HepG2 (cell line): ENCODE results near the gene CNTN5. TPM values are rescaled to one million over a fixed set of nuclear protein-coding genes. Genes with fewer than 3 reads are reported as not detected.

ENCODE experiments used
- ATAC-seq: fragments of 200-7000 bp; cut with Tn5 transposase; 3 replicates; pipeline ENCODE4 v1.9.1; 2020; ENCODE audit warnings: mild to moderate bottlenecking, moderate library complexity
- BruUV-seq: library from RNA; stranded (reverse); fragments of 400-500 nt; replicated peaks from 2 replicates; lab custom pipeline; 2021; lab: Mats Ljungman, UMichigan
- CTCF ChIA-PET: fragments of 300-600 bp; formaldehyde crosslinking; extraction: SDS; loops from one replicate; lab custom pipeline; 2021; ENCODE audit warnings: low total read pairs, inconsistent platforms, low intra/inter-chr PET ratio; lab: Yijun Ruan, JAX
- POLR2A ChIA-PET: fragments of 350-600 bp; sonication (Branson Sonifier 250); formaldehyde crosslinking; loops from one replicate; lab custom pipeline; 2020; ENCODE audit warnings: antibody characterized with exemption, inconsistent platforms; lab: Yijun Ruan, JAX
- DNase-seq: peaks from one replicate; pipeline ENCODE4 v3.0.0-alpha.2; 2015; ENCODE audit warnings: low spot score
- FAIRE-seq: peaks from 3 replicates; lab custom pipeline; 2011; peaks lifted over from hg19 to GRCh38; lab: Jason Lieb, UNC
- H2AFZ ChIP-seq: one replicate; pipeline ENCODE4 v1.6.1; 2011; ENCODE audit warnings: low read length, inconsistent platforms
- H3K27ac ChIP-seq: fragments of 300-600 bp; 3 replicates; pipeline ENCODE4 v1.8.0; 2011; ENCODE audit warnings: mixed run types, mild to moderate bottlenecking, mixed read lengths, low read length, inconsistent platforms; ENCODE audit not compliant: insufficient read depth; ENCODE audit errors: extremely low read length
- H3K27me3 ChIP-seq, 2 experiments: fragments of 200-600 bp in 1 of 2; 2 replicates in 1 of 2; 3 replicates in 1 of 2; pipeline versions ENCODE4 v1.6.0 to v1.8.0; 2011; ENCODE audit warnings: low read length in 2 of 2, mild to moderate bottlenecking in 2 of 2, moderate library complexity in 2 of 2, inconsistent platforms in 1 of 2; ENCODE audit not compliant: insufficient read depth in 2 of 2, control insufficient read depth in 1 of 2
- H3K36me3 ChIP-seq, 2 experiments: fragments of 200-600 bp in 1 of 2; replicated peaks in 1 of 2; 2 replicates in 1 of 2; 3 replicates in 1 of 2; pipeline versions ENCODE4 v1.5.1 to v1.8.0; 2011; ENCODE audit warnings: low read length in 2 of 2, inconsistent platforms in 1 of 2; ENCODE audit not compliant: insufficient read depth in 2 of 2, control insufficient read depth in 1 of 2
- H3K4me1 ChIP-seq: 2 replicates; pipeline ENCODE4 v1.5.1; 2012; ENCODE audit warnings: low read length, inconsistent platforms; ENCODE audit not compliant: insufficient read depth
- H3K4me2 ChIP-seq: 2 replicates; pipeline ENCODE4 v1.6.0; 2011; ENCODE audit warnings: low read depth, low read length, inconsistent platforms
- H3K4me3 ChIP-seq, 3 experiments: fragments of 200-600 bp in 1 of 3; sonication (generic), shearing (Covaris generic) in 1 of 3; replicated peaks in 1 of 3; 2 replicates each; pipeline ENCODE4 v1.5.1; 2011 to 2016; ENCODE audit warnings: low read length in 3 of 3, inconsistent platforms in 2 of 3, low read depth in 2 of 3, mild to moderate bottlenecking in 2 of 3, control low read depth in 1 of 3, mixed read lengths in 1 of 3; ENCODE audit not compliant: insufficient read depth in 1 of 3
- H3K79me2 ChIP-seq: one replicate; pipeline ENCODE4 v1.6.1; 2011; ENCODE audit warnings: low read length, inconsistent platforms; ENCODE audit not compliant: insufficient read depth
- H3K9ac ChIP-seq: 2 replicates; pipeline ENCODE4 v1.6.0; 2011; ENCODE audit warnings: mild to moderate bottlenecking, low read depth, low read length, inconsistent platforms; ENCODE audit not compliant: insufficient read depth
- H3K9me3 ChIP-seq: 2 replicates; pipeline ENCODE4 v1.5.1; 2012; ENCODE audit warnings: mild to moderate bottlenecking, low read length
- H4K20me1 ChIP-seq: 2 replicates; pipeline ENCODE4 v1.6.0; 2011; ENCODE audit warnings: inconsistent platforms, mild to moderate bottlenecking, low read length, moderate library complexity; ENCODE audit not compliant: insufficient read depth
- FOSL2 ChIP-seq: sonication (generic); formaldehyde crosslinking; IDR thresholded peaks from 2 replicates; pipeline ENCODE4 v1.4.0; 2020; ENCODE audit warnings: missing genetic modification reagents
- FOXA3 ChIP-seq: IDR thresholded peaks from 2 replicates; pipeline ENCODE4 v1.6.1; 2016; ENCODE audit warnings: missing genetic modification reagents, missing compliant biosample characterization
- HBP1 ChIP-seq: IDR thresholded peaks from 2 replicates; pipeline ENCODE4 v1.6.1; 2016; ENCODE audit warnings: low read depth, control low read depth
- IKZF5 ChIP-seq: IDR thresholded peaks from 2 replicates; pipeline ENCODE4 v1.6.1; 2018; ENCODE audit warnings: missing genetic modification reagents, mild to moderate bottlenecking, missing compliant biosample characterization
- MYNN ChIP-seq: sonication (generic); formaldehyde crosslinking; IDR thresholded peaks from 2 replicates; pipeline ENCODE4 v1.4.0; 2020; ENCODE audit warnings: mild to moderate bottlenecking, low read depth, missing genetic modification reagents
- SP5 ChIP-seq: IDR thresholded peaks from 2 replicates; pipeline ENCODE4 v1.6.1; 2016; ENCODE audit warnings: low read depth, borderline replicate concordance
- ZNF496 ChIP-seq: sonication (generic); formaldehyde crosslinking; IDR thresholded peaks from 2 replicates; pipeline ENCODE4 v1.8.1; 2023; ENCODE audit warnings: mild to moderate bottlenecking, moderate library complexity, missing genetic modification reagents; ENCODE audit not compliant: insufficient replicate concordance
- WGBS: methylation state at CpG from one replicate; pipeline ENCODE4 v1.1.6; 2017; ENCODE audit warnings: low lambda C conversion rate; 5-methylcytosine and 5-hydroxymethylcytosine counted together
- in situ Hi-C: cut with HindIII; loops from 2 replicates; pipeline ENCODE4 v1.10.0; 2017; ENCODE audit warnings: low pct_unique_long_range_greater_than_20kb; ENCODE audit not compliant: extremely low pct_ligation_motif_present
- intact Hi-C: fragments of 100-400 bp; cut with micrococcal nuclease; formaldehyde crosslinking; loops from one replicate; pipeline ENCODE4 v1.10.0; 2022; ENCODE audit not compliant: unreplicated experiment
- polyA plus RNA-seq, 8 experiments: library from polyadenylated mRNA; depleted of rRNA in 3 of 8; stranded (reverse) in 7 of 8; unstranded in 1 of 8; fragments of >200 nt; fragmentation: Illumina TruSeq in 4 of 8; extraction: Trizol in 4 of 8; gene quantifications; 2 replicates each; pipeline versions ENCODE4 v1.2.1 to v1.2.3, GENCODE V29; 2011 to 2016; ENCODE audit warnings: low read depth in 4 of 8, missing spikeins in 1 of 8, mixed read lengths in 1 of 8; ENCODE audit not compliant: insufficient read depth in 1 of 8
- total RNA-seq, 5 experiments: library from RNA; depleted of rRNA; stranded (reverse); fragments of >200 nt; fragmentation: Illumina TruSeq; extraction: Trizol; gene quantifications; 2 replicates each; pipeline ENCODE4 v1.2.3, GENCODE V29; 2016; ENCODE audit warnings: low read depth in 1 of 5

CNTN5 gene
- total and polyA plus RNA-seq, 2 of the 13 experiments (the other 11 are each of a cell fraction or from before 2014, with no cell fraction given) = not detected

- H3K4me3 ChIP-seq = no peak overlapping the region
- H3K79me2 ChIP-seq = no peaks in the 10 kb centered on the region
- no TSS peak for BruUV-seq
- no peaks in the 10 kb centered on the region for H4K20me1 ChIP-seq
- ChIA-PET CTCF (no interaction called here), POLR2A (no interaction called here)
- H3K9ac ChIP-seq = no peak overlapping the region
- FAIRE-seq = no peak
- H3K27ac ChIP-seq = no peak overlapping the region
- no peaks in the 10 kb centered on the region for H3K36me3 ChIP-seq
- in situ Hi-C loops = no loop called here
- no peak overlapping the region for H2AFZ ChIP-seq
- 6% methylated on average over 9 of the region's 9 CpGs for WGBS
- H3K4me1 ChIP-seq = no peaks in the 10 kb centered on the region
- DNase-seq = no peak
- no peaks in the 10 kb centered on the region for H3K27me3 ChIP-seq
- H3K9me3 ChIP-seq = no peaks in the 10 kb centered on the region
- no peak overlapping the region; the same call in 1 of the 2 replicates for H3K4me2 ChIP-seq
- intact Hi-C loops = no loop called here
- TF ChIP-seq IKZF5 = no peak
- peak; percentile 31; the same call in 1 of the 2 replicates for TF ChIP-seq FOXA3
- ATAC-seq = peak; percentile 72
Measured at GRCh38 chr11:99937330-99937729, 916.6 kb downstream of the CNTN5 start.

DNA sequence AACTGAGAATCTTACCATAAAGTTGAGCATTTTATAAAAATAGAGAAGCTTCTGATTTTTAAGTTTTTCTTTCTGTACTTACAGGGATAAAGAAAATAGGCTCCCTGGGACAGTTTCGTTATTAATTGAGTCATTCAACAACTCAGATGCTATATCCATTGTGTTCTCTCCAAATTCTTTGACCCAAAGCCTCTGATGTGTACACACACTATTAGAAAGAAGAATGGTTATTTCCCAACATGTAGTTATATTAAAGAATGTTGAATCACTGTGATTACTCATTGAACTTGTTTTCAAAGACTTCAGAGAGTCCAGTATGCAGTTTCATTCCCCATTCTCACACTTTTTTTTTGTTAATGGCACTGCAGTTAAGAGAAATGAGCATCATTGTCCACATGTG is 932.1 kb downstream of the CNTN5 start:
- Histone ChIP-seq H3K4me2 (no peak overlapping the region), H3K4me3 (no peak overlapping the region), H3K4me1 (no peaks in the 10 kb centered on the region), H2AFZ (no peak overlapping the region), H3K9ac (no peak overlapping the region), H3K9me3 (no peaks in the 10 kb centered on the region), H3K27ac (no peak overlapping the region), H3K36me3 (no peaks in the 10 kb centered on the region), H3K79me2 (no peaks in the 10 kb centered on the region), H4K20me1 (no peaks in the 10 kb centered on the region), H3K27me3 (0 out of 5 replicates have a peak, but pooled peaks cover 0 to 1% of the 10 kb centered on the region in 2 experiments)
- BruUV-seq = no TSS peak
- CTCF ChIA-PET = no interaction called here
- in situ Hi-C loops = no loop called here
- no peak for FAIRE-seq
- no peak for TF ChIP-seq FOSL2 (CRISPR knock-in tag)
- no peak for TF ChIP-seq SP5 (CRISPR knock-in tag)
- TF ChIP-seq MYNN (CRISPR knock-in tag) = no peak
- TF ChIP-seq ZNF496 (CRISPR knock-in tag) = no peak
- TF ChIP-seq HBP1 (CRISPR knock-in tag) = no peak
- ATAC-seq = no peak
- 3% methylated on average over 1 of the region's 1 CpG for WGBS
- no peak for DNase-seq
- POLR2A ChIA-PET = no interaction called here
- intact Hi-C loops = no loop called here
